ENCODE measurements around the gene ARHGAP9.

ARHGAP9 gene

GRCh38 chr12:57456737-57457490 is 22.8 kb downstream of the ARHGAP9 start:
- no peak overlapping the region for H3K4me3 ChIP-seq (ENCODE audit: control insufficient read depth, low read depth, low read length)
- TF ChIP-seq CTCF (IDR thresholded peaks at IDR 0.05; ENCODE audit: control insufficient read depth, insufficient read depth, low read depth, low read length, missing control alignments) = no peak
- DNase-seq (ENCODE audit: low read depth) = no peak

- no peak for DNase-seq (ENCODE audit: low read depth)
Observed at GRCh38 chr12:57456145-57456700, 23.4 kb downstream of the ARHGAP9 start.

GRCh38 chr12:57455374-57456144 is 24.1 kb downstream of the ARHGAP9 start:
- H3K4me3 ChIP-seq (ENCODE audit: control insufficient read depth, low read depth, low read length) = peak overlapping the region; percentile 17
- DNase-seq (ENCODE audit: low read depth) = no peak
- TF ChIP-seq CTCF (IDR thresholded peaks at IDR 0.05; ENCODE audit: control insufficient read depth, insufficient read depth, low read depth, low read length, missing control alignments) = no peak

More at GRCh38 chr12:57456145-57456700, 23.4 kb downstream of the ARHGAP9 start:
- peak overlapping the region; percentile 17 for H3K4me3 ChIP-seq (ENCODE audit: control insufficient read depth, low read depth, low read length)
- TF ChIP-seq CTCF (IDR thresholded peaks at IDR 0.05; ENCODE audit: control insufficient read depth, insufficient read depth, low read depth, low read length, missing control alignments) = peak; percentile 68

GRCh38 chr12:57454566-57455373 is 24.9 kb downstream of the ARHGAP9 start, which contains the start of gene INHBE:
TSS of gene INHBE (plus strand) at chr12:57455307. CDS start at chr12:57455537, 230 bp downstream.
- H3K4me3 ChIP-seq (ENCODE audit: control insufficient read depth, low read depth, low read length) = peak within 1 kb of the TSS; percentile 17
- TF ChIP-seq CTCF (IDR thresholded peaks at IDR 0.05; ENCODE audit: control insufficient read depth, insufficient read depth, low read depth, low read length, missing control alignments) = no peak
- DNase-seq (ENCODE audit: low read depth) = peak; percentile 86

- H3K4me3 ChIP-seq (ENCODE audit: control insufficient read depth, low read depth, low read length) = no peak overlapping the region
- no peak for TF ChIP-seq CTCF (IDR thresholded peaks at IDR 0.05; ENCODE audit: control insufficient read depth, insufficient read depth, low read depth, low read length, missing control alignments)
- DNase-seq (ENCODE audit: low read depth) = no peak
Observed at GRCh38 chr12:57454213-57454565, 25.5 kb downstream of the ARHGAP9 start.

GRCh38 chr12:57452937-57453509 is 26.6 kb downstream of the ARHGAP9 start:
- H3K4me3 ChIP-seq (ENCODE audit: control insufficient read depth, low read depth, low read length) = no peak overlapping the region
- TF ChIP-seq CTCF (IDR thresholded peaks at IDR 0.05; ENCODE audit: control insufficient read depth, insufficient read depth, low read depth, low read length, missing control alignments) = peak; percentile 95
- DNase-seq (ENCODE audit: low read depth) = peak; percentile 45
